Astrocyte (in vitro differentiated cells and primary cell): ENCODE results near the gene ENG. TPM values are rescaled to one million over a fixed set of nuclear protein-coding genes. Genes with fewer than 3 reads are reported as not detected.

Source experiments
- DNase-seq: peaks from one replicate; pipeline ENCODE4 v3.0.0-alpha.2; 2010; ENCODE audit warnings: low read depth
- FAIRE-seq: peaks from 2 replicates; lab custom pipeline; 2011; peaks lifted over from hg19 to GRCh38; lab: Jason Lieb, UNC
- H2AFZ ChIP-seq: 2 replicates; pipeline ENCODE4 v1.6.0; 2012; ENCODE audit warnings: low read depth, low read length, inconsistent platforms
- H3K27ac ChIP-seq: 2 replicates; pipeline ENCODE4 v1.5.1; 2011; ENCODE audit warnings: low read depth, low read length, inconsistent platforms
- H3K27me3 ChIP-seq: 2 replicates; pipeline ENCODE4 v1.6.0; 2011; ENCODE audit warnings: low read length, inconsistent platforms; ENCODE audit not compliant: insufficient read depth
- H3K36me3 ChIP-seq: 2 replicates; pipeline ENCODE4 v1.5.1; 2011; ENCODE audit warnings: low read length, inconsistent platforms; ENCODE audit not compliant: insufficient read depth
- H3K4me1 ChIP-seq: 2 replicates; pipeline ENCODE4 v1.5.1; 2011; ENCODE audit warnings: low read length, inconsistent platforms; ENCODE audit not compliant: insufficient read depth
- H3K4me2 ChIP-seq: 2 replicates; pipeline ENCODE4 v1.6.0; 2012; ENCODE audit warnings: low read length, inconsistent platforms
- H3K4me3 ChIP-seq: 2 replicates; pipeline ENCODE4 v1.5.1; 2011; ENCODE audit warnings: low read depth, mild to moderate bottlenecking, low read length, inconsistent platforms; ENCODE audit not compliant: insufficient read depth
- H3K79me2 ChIP-seq: 2 replicates; pipeline ENCODE4 v1.6.0; 2012; ENCODE audit warnings: mild to moderate bottlenecking, low read length, inconsistent platforms; ENCODE audit not compliant: insufficient read depth
- H3K9ac ChIP-seq: 2 replicates; pipeline ENCODE4 v1.6.0; 2012; ENCODE audit warnings: mild to moderate bottlenecking, low read length, inconsistent platforms
- H3K9me3 ChIP-seq: 2 replicates; pipeline ENCODE4 v1.5.1; 2012; ENCODE audit warnings: low read depth, mild to moderate bottlenecking, low read length, inconsistent platforms; ENCODE audit not compliant: insufficient read depth
- H4K20me1 ChIP-seq: 2 replicates; pipeline ENCODE4 v1.6.0; 2012; ENCODE audit warnings: low read length, inconsistent platforms; ENCODE audit not compliant: insufficient read depth
- H3K27ac Mint-ChIP-seq: one replicate; pipeline ENCODE4 v1.8.0; 2021; ENCODE audit warnings: mild to moderate bottlenecking, mixed read lengths; ENCODE audit not compliant: unreplicated experiment
- H3K27me3 Mint-ChIP-seq: one replicate; pipeline ENCODE4 v1.8.0; 2021; ENCODE audit warnings: low read depth, mixed read lengths; ENCODE audit not compliant: unreplicated experiment
- H3K36me3 Mint-ChIP-seq: one replicate; pipeline ENCODE4 v1.8.0; 2021; ENCODE audit warnings: low read depth, mixed read lengths; ENCODE audit not compliant: unreplicated experiment
- H3K4me1 Mint-ChIP-seq: one replicate; pipeline ENCODE4 v1.8.0; 2021; ENCODE audit warnings: low read depth, mixed read lengths; ENCODE audit not compliant: unreplicated experiment
- H3K4me3 Mint-ChIP-seq: one replicate; pipeline ENCODE4 v1.8.0; 2021; ENCODE audit warnings: mild to moderate bottlenecking, moderate library complexity, mixed read lengths; ENCODE audit not compliant: unreplicated experiment
- H3K9me3 Mint-ChIP-seq: one replicate; pipeline ENCODE4 v1.8.0; 2021; ENCODE audit warnings: mild to moderate bottlenecking, mixed read lengths; ENCODE audit not compliant: unreplicated experiment
- CTCF ChIP-seq: IDR thresholded peaks from 2 replicates; pipeline ENCODE4 v1.5.1; 2011; ENCODE audit warnings: low read depth, mild to moderate bottlenecking, inconsistent platforms, low read length, moderate library complexity; ENCODE audit not compliant: insufficient read depth
- EZH2 ChIP-seq: IDR thresholded peaks from 2 replicates; pipeline ENCODE4 v1.6.1; 2012; ENCODE audit warnings: mild to moderate bottlenecking, low read length, inconsistent platforms; ENCODE audit not compliant: insufficient read depth
- total RNA-seq: library from RNA; stranded (reverse); gene quantifications from 2 replicates; pipeline ENCODE4 v1.2.1, GENCODE V29; 2021

Gene ENG
- total RNA-seq, 1 donor from 2014 or later, result 1.2 TPM

DNA sequence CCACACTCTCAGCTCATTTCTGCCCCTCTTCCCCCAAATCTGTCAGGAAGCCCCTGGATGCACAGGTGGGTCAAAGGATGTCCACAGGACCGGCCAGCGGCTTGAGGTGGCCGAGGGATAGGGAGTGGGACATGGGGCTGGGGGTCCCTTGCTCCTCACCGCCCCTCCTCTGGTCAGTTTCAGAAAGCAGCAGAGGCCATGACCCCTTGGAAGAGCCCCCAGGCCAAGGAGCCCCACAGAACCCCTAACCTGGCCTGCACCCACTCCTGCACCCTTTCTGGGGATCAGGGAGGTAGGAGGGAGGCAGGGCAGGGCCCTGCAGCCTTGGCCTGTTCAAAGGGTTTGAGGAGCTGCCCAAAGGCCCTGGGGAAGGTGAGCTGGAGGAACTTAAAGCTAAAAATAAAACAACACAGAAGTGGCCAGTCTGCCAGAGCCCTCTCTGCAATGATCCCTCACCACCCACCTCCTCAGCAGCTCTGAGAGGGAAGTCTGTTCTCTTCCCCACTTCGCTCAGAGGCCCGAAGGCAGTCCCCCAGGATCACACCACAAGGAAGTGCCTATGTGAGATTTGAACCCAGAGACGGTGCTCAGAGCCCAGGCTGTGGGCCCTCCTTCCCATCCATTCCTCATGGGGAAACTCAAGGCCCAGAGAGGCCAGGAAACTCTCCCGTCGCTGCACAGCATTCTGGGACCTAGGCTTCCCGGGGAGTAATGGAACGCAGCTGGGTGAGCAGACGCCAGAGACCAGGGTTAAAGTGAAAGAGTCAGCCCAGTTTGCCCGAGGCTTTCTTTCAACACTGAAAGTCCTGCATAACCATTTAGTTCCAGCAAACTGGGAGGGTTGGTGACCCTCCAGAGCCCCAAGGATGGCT, 910 bp downstream of the ENG start:
- H3K4me3 ChIP-seq, result peak overlapping the region; percentile 72
- Mint-ChIP-seq H3K9me3 (peaks cover 18% of the 10 kb centered on the region), H3K27ac (no peak overlapping the region), H3K4me1 (no peaks in the 10 kb centered on the region), H3K27me3 (peaks cover 13% of the 10 kb centered on the region), H3K36me3 (peaks cover 4% of the 10 kb centered on the region), H3K4me3 (no peak overlapping the region)
- no peak for FAIRE-seq
- peak overlapping the region; percentile 80 for H3K9ac ChIP-seq
- H3K27ac ChIP-seq, result peak overlapping the region; percentile 14
- no peak for DNase-seq
- H3K27me3 ChIP-seq, result no peaks in the 10 kb centered on the region
- peak overlapping the region; percentile 92 for H3K4me2 ChIP-seq
- no peak for TF ChIP-seq CTCF
- no peak for TF ChIP-seq EZH2
- H3K79me2 ChIP-seq, result peaks cover 59% of the 10 kb centered on the region
- H3K36me3 ChIP-seq, result no peaks in the 10 kb centered on the region
- peaks cover 10% of the 10 kb centered on the region for H4K20me1 ChIP-seq
- peaks cover 14% of the 10 kb centered on the region for H3K4me1 ChIP-seq
- peaks cover 17% of the 10 kb centered on the region for H3K9me3 ChIP-seq
- H2AFZ ChIP-seq, result peak overlapping the region; percentile 77

DNA sequence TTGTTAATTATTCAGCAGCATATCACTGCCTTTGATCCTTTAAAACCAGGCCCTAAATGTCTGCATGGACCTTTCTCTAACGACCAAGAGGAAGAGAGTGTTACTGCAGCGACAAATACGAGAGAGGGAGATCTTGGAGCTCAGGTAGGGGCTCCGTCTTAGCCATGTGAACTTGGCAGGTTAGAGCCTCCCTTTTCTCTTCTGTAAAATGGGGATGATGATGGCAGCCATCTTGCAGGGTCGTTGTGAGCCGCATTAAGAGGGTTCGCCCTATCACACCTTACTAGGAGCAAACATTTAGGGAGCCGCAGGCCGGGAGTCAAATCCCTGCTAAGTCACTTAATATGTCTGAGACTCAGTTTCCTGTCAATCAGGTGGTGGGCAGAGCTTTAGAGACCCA, 1.6 kb downstream of the ENG start:
- Mint-ChIP-seq H3K27me3 (peaks cover 12% of the 10 kb centered on the region), H3K4me1 (no peaks in the 10 kb centered on the region), H3K27ac (no peak overlapping the region), H3K36me3 (peaks cover 4% of the 10 kb centered on the region), H3K9me3 (peaks cover 25% of the 10 kb centered on the region), H3K4me3 (no peak overlapping the region)
- Histone ChIP-seq H3K4me3 (peak overlapping the region; percentile 72), H3K9me3 (peaks cover 19% of the 10 kb centered on the region), H3K27ac (no peak overlapping the region), H4K20me1 (peaks cover 10% of the 10 kb centered on the region), H3K79me2 (peaks cover 64% of the 10 kb centered on the region), H3K27me3 (no peaks in the 10 kb centered on the region), H3K9ac (peak overlapping the region; percentile 80), H3K4me2 (peak overlapping the region; percentile 92), H3K4me1 (peaks cover 14% of the 10 kb centered on the region), H2AFZ (no peak overlapping the region), H3K36me3 (no peaks in the 10 kb centered on the region)
- no peak for FAIRE-seq
- no peak for DNase-seq
- TF ChIP-seq CTCF, result no peak
- no peak for TF ChIP-seq EZH2
